ENCODE measurements around the gene XYLT1.

The XYLT1 gene

DNA sequence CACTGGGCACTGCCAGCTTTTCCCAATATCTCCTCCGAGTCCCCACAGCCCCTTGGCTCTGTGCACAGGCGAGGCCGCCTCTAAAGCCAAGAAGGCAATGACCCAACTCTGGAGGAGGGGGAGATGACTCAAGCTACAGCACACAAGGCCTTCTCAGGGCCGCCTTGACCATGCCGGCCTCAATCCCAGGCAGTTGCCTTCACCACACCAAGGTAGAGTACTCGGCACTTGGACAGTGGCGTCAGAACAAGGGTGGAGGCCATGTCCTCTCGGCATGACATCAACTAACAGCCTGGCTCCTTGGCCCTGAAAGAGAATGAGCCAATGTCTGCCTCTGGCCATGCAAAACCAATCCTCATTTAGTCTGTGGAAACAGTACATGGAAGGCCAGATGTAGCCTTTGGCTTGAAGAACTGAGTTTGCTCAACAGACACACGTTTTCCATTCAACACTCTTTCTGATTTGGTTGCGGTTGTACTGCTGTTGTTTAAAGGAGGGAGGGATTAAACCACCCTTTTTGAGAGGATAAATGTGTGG lies 139.6 kb downstream of the XYLT1 start:
- peaks cover 10% of the 10 kb centered on the region for H3K4me1 Mint-ChIP-seq
- no peak overlapping the region for H3K27ac Mint-ChIP-seq
- ATAC-seq = no peak
- no peak overlapping the region for H3K4me3 Mint-ChIP-seq
- peaks cover 12% of the 10 kb centered on the region for H3K36me3 Mint-ChIP-seq
- no peaks in the 10 kb centered on the region for H3K9me3 Mint-ChIP-seq
- no peaks in the 10 kb centered on the region for H3K27me3 Mint-ChIP-seq

DNA sequence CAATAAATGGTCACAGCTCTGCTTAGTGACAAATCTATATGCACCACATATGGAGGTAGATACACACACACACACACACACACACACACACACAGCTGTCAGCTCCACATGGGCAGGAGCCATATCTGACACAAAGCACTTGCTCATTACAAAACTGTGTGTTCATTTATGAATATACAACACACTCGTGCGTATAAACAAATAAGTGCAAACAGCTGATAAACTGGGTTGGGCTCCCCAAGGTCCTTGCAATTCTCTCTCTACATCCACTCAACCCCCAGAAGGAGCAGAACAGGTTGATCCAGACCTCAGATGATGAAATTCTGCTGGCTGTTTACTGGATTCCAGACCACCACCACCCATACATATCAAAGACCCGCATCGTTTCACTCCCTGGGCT lies 140.7 kb downstream of the XYLT1 start:
- Mint-ChIP-seq H3K27me3 (no peaks in the 10 kb centered on the region), H3K36me3 (peaks cover 6% of the 10 kb centered on the region), H3K4me1 (peaks cover 13% of the 10 kb centered on the region), H3K4me3 (no peak overlapping the region), H3K9me3 (no peaks in the 10 kb centered on the region), H3K27ac (no peak overlapping the region)
- ATAC-seq = no peak

DNA sequence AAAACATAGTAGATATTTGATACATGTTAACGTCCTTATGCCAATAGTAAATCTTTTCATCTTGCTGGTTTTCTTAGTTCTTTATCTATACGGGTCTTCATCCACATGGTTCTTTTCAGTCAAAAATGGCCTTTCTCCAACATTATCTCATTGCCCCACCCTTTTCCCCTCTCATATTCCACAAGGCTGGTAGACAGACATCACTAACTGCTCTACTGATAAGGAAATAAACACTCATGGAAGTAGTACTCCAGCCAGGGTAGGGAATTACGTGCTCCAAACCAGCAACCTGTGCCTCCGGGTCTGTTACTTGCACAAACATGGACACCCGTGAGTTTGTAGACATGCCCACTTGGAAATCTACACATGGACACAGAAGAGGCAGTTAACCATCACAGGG lies 141.4 kb downstream of the XYLT1 start:
- no peak for ATAC-seq
- Mint-ChIP-seq H3K4me3 (no peak overlapping the region), H3K9me3 (no peaks in the 10 kb centered on the region), H3K27ac (no peak overlapping the region), H3K36me3 (peaks cover 6% of the 10 kb centered on the region), H3K4me1 (peaks cover 13% of the 10 kb centered on the region), H3K27me3 (no peaks in the 10 kb centered on the region)

DNA sequence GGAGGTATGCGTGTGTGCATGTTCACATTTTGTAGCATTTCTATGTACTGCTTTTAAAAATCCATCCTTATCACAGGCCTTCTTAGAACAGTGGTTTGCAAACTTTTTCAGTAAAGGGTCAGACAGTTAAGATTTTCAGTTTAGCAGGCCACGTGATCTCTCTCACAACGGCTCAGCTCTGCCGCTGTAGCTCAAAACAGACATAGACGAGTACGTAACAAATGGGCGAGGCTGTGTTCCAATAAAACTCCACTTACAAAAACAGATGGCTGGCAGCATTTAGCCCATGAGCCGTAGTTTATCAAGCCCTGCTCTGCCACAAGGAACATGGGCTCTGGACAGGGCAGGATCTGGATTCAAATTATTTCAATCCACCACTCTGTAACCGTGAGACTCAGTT lies 141.8 kb downstream of the XYLT1 start:
- Mint-ChIP-seq H3K27me3 (no peaks in the 10 kb centered on the region), H3K27ac (no peak overlapping the region), H3K9me3 (no peaks in the 10 kb centered on the region), H3K4me3 (no peak overlapping the region), H3K36me3 (peaks cover 10% of the 10 kb centered on the region), H3K4me1 (peaks cover 17% of the 10 kb centered on the region)
- ATAC-seq = no peak

DNA sequence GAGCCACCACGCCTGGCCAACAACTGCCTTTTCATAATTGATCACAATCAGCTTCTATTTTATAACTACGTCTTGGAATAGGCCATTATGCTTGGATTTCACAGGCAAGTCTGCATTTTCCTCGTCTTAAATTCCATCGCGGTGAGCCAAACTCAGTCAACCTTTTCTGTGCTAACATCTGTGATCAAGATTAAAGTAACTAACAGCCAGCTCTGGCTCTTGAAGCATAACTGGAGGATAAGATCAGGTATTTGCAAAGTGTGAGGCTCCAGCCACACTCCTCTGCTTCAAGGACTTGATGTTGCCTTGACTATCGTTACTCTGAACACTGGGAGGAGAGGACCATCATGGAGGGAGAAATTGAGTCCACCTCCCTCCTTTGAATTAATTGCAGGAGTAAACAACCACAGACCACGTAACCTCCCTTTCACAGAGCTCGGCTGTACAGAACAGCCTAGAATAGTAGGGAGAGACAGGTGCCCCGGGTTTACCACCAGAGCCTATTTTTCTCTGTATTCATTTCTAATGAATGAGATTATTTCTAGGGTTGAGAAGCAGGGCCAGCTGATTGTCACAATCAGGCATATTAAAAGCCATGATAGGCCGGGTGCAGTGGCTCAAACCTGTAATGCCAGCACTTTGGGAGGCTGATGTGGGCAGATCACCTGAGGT lies 143.0 kb downstream of the XYLT1 start:
- no peaks in the 10 kb centered on the region for H3K27me3 Mint-ChIP-seq
- H3K4me1 Mint-ChIP-seq = peaks cover 21% of the 10 kb centered on the region
- no peaks in the 10 kb centered on the region for H3K9me3 Mint-ChIP-seq
- peaks cover 10% of the 10 kb centered on the region for H3K36me3 Mint-ChIP-seq
- ATAC-seq = no peak
- no peak overlapping the region for H3K27ac Mint-ChIP-seq
- no peak overlapping the region for H3K4me3 Mint-ChIP-seq

DNA sequence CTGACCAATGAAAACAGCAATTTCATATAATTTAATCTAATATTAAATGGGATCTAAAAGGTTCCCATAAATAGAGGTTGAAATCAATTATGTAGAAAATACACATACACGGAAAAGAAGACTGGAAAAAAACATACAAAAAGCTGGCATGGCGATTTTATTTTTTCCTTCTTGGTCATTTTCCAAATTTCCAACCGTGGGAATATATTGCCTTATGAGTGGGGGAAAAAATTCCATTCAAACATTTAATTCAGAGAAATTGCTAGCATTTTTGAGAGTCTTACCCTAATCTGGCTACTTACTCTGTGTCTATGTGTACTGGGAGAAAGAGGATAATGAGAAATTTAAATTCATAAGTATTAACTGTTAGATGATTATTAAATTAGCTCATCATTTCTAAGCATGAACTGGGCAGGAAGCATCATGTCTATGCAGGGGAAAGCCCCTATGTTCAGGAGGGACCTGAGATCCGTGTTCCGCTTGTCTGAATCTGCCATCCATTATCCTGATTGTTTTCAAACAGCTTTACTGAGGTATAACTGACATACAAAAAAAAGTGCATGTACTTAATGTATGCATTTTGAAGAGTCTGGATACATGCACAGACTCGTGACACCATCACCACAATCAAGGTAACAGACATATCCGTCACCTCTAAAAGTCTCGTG lies 145.2 kb downstream of the XYLT1 start:
- Mint-ChIP-seq H3K4me3 (no peak overlapping the region), H3K9me3 (no peaks in the 10 kb centered on the region), H3K27me3 (no peaks in the 10 kb centered on the region), H3K36me3 (peaks cover 6% of the 10 kb centered on the region), H3K4me1 (peaks cover 39% of the 10 kb centered on the region), H3K27ac (no peak overlapping the region)
- no peak for ATAC-seq

DNA sequence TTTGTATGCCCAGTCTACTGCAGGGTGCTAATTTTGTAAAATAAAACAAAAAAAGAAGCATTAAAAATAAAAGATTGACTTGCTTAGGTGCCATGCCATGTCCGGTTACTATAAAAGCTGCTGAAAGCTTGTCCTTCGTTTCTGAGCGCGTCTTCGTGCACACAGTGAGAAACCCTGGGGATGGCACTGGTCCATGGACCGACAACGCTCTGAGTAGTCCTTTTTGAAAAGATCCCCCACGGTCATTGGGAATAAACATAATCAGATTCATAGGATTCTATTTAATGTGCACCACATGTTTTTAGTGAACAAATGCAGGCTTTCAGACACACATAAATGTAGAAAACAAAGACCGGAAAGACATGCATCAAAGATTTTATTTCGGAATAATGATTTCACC lies 146.3 kb downstream of the XYLT1 start:
- Mint-ChIP-seq H3K36me3 (peaks cover 12% of the 10 kb centered on the region), H3K9me3 (no peaks in the 10 kb centered on the region), H3K4me1 (peaks cover 41% of the 10 kb centered on the region), H3K27me3 (no peaks in the 10 kb centered on the region), H3K4me3 (no peak overlapping the region), H3K27ac (peak overlapping the region; percentile 8)
- no peak for ATAC-seq

DNA sequence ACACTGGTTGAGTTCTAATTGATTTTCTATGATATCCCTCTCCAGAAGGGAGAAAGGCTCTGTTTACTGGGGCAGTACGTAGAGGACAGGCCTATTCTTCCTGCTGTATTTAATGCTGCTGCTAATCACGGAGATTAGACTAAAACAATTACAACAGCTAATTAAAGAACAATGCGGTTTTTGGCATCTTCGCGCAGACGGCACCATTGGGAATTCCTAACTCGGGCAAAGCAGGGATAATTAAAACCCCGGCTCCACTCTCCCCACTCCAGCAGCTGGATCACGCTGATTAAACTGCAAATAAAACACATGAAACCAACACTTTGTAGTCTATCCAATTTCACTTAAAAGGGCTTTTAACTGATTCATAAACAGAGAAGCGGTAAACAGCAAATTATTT lies 147.6 kb downstream of the XYLT1 start:
- no peaks in the 10 kb centered on the region for H3K9me3 Mint-ChIP-seq
- peaks cover 41% of the 10 kb centered on the region for H3K4me1 Mint-ChIP-seq
- H3K27ac Mint-ChIP-seq = no peak overlapping the region
- no peak for ATAC-seq
- H3K36me3 Mint-ChIP-seq = peaks cover 12% of the 10 kb centered on the region
- H3K27me3 Mint-ChIP-seq = no peaks in the 10 kb centered on the region
- no peak overlapping the region for H3K4me3 Mint-ChIP-seq

DNA sequence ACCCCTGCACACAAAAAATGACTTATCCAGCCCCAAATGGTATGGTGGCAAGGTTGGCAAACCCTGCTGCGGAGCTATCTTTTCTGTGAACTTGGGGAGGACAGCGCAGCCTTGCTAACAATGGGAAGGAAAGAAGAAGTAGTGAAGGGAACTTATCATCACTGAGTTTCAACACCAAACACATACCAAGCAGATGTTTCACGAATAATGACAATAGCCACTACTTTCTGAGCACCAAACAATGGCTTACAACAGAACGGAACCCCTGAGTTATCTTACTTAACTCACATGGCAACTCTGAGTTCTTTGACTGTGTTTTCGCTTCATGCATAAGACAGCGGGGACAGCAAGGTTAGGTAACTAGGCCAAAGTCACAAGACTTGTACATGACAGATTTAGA lies 148.9 kb downstream of the XYLT1 start:
- no peak for ATAC-seq
- Mint-ChIP-seq H3K27me3 (no peaks in the 10 kb centered on the region), H3K36me3 (peaks cover 20% of the 10 kb centered on the region), H3K27ac (no peak overlapping the region), H3K4me3 (no peak overlapping the region), H3K4me1 (peaks cover 53% of the 10 kb centered on the region), H3K9me3 (no peaks in the 10 kb centered on the region)

DNA sequence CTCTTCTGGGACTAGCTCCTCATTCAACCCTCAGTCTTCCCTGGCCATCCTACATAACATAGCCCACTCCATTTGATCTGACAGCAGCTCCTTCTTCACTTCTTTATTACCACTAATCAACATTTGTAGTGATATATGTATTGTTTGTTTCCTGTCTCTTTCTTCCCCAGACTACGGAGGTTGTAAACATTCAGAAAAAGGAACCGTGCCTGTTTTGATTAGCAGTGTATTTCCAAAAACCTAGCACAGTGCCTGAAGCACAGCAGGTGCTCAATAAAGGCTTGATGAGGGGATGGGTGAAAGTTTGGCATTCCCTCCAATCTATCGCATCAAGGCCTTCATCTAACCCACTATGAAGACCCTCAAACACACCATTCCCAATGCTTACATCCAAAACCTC lies 150.8 kb downstream of the XYLT1 start:
- Mint-ChIP-seq H3K27ac (peak overlapping the region; percentile 26), H3K4me3 (no peak overlapping the region), H3K27me3 (no peaks in the 10 kb centered on the region), H3K4me1 (peaks cover 51% of the 10 kb centered on the region), H3K36me3 (peaks cover 24% of the 10 kb centered on the region), H3K9me3 (no peaks in the 10 kb centered on the region)
- ATAC-seq = no peak

DNA sequence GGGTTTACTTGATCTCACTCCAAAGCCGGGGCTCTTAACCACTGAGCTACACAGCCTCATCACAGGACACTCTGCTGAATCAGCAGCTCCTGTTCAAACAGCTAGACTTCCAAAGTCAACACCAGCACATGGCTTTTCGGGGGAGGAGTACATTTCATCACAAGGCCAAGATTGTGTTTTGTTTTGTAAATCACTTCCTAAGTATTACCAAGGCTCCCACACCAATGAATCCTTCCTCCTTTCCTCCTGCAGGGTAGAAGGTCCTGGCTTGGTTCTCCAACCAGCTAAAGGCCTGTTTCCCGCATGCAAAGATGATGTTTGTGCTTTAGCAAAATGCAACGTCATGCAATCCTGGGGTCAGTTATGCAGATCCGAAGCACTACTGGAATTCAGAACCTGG lies 152.5 kb downstream of the XYLT1 start:
- no peak overlapping the region for H3K27ac Mint-ChIP-seq

DNA sequence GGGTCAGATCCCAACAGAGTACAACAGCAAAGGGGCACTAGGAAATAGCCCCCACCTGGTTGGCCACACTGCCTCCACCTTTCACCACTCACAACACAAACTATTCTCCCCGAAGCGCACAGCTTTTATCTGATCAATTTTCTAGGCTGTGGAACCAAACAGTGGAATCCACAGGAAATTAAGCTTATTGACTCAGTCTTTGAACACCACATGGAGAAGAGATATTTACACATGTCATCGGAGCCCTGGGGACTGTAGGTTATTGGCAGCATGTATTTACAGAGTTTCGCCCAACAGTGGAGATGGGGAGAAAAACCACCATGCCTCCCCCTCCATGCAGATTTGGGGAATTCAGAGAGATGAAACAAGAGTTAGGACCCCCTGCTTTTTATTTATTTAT lies 154.8 kb downstream of the XYLT1 start:
- no peaks in the 10 kb centered on the region for H3K27me3 Mint-ChIP-seq
- H3K27ac Mint-ChIP-seq = no peak overlapping the region
- peaks cover 35% of the 10 kb centered on the region for H3K4me1 Mint-ChIP-seq
- ATAC-seq = no peak
- H3K4me3 Mint-ChIP-seq = no peak overlapping the region
- H3K36me3 Mint-ChIP-seq = peaks cover 38% of the 10 kb centered on the region
- H3K9me3 Mint-ChIP-seq = peaks cover 7% of the 10 kb centered on the region

More for the DNA sequence above, 152.5 kb downstream of the XYLT1 start:
- Mint-ChIP-seq H3K4me3 (no peak overlapping the region), H3K4me1 (peaks cover 45% of the 10 kb centered on the region), H3K27me3 (no peaks in the 10 kb centered on the region), H3K9me3 (peaks cover 3% of the 10 kb centered on the region), H3K36me3 (peaks cover 25% of the 10 kb centered on the region)
- ATAC-seq = no peak

DNA sequence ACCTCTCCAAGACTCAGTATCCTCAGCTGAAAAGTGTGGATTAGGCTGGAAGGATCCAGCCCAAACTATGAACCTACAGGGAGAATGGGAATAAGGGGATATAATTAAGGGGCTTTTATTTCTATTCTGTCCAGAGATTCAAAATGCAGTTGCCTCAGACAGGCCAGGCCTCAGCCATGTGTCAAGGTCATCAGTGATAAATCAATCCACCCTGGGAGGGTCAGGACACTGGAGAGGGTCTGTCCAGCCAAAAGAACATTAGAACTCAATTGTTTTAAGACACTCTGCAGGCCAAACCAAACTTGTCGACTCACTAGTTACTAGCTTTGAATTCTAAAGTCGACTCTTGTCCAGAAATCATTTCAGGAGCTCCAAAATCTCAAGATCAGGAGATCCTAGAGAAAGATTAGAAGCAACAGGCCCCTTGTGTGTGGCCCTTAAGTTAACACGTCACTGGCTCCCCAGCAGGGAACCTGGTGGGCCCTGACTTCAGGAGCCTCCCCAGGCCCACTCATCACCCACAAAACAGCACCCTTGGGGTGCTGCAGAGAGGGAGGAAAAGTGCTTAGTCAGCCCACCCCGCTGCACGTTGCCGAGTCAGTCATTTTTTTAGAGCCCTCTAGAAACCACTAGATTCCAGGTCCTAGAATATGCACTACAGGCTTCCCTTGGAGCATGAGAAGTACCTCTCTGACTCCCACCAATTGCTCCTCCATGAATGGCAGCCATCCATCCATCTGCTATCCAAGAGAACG lies 156.8 kb downstream of the XYLT1 start:
- ATAC-seq = no peak
- Mint-ChIP-seq H3K4me1 (peaks cover 39% of the 10 kb centered on the region), H3K27ac (peak overlapping the region; percentile 0), H3K27me3 (no peaks in the 10 kb centered on the region), H3K9me3 (peaks cover 11% of the 10 kb centered on the region), H3K4me3 (no peak overlapping the region), H3K36me3 (peaks cover 42% of the 10 kb centered on the region)

DNA sequence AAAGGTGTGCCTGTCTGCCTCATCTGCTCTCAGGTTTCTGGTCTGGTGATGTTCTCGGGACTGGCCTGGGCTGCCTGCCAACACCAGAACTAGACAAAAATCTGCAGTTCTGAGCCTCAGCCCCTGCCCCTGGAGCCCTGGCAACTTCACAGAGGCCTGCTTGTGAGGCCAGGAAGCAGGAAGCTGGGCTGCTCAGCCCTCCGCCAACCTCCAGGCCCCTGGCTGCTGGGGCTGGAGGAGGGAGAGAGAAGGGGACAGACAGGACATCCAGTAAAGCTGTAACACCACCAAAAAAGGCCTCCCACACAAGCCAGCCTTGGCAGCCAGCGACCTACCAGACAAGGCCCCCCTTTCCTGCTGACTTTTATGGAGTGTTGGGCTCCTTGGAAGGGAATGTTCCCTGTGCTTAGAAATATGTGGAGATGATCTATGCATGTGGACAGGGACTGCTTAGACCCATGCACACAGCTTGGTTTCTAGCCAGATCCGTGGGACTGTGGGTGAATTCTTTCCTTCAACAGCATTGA lies 157.6 kb downstream of the XYLT1 start:
- Mint-ChIP-seq H3K27me3 (no peaks in the 10 kb centered on the region), H3K36me3 (peaks cover 42% of the 10 kb centered on the region), H3K4me3 (no peak overlapping the region), H3K4me1 (peaks cover 41% of the 10 kb centered on the region), H3K9me3 (peaks cover 11% of the 10 kb centered on the region), H3K27ac (peak overlapping the region; percentile 0)
- no peak for ATAC-seq

DNA sequence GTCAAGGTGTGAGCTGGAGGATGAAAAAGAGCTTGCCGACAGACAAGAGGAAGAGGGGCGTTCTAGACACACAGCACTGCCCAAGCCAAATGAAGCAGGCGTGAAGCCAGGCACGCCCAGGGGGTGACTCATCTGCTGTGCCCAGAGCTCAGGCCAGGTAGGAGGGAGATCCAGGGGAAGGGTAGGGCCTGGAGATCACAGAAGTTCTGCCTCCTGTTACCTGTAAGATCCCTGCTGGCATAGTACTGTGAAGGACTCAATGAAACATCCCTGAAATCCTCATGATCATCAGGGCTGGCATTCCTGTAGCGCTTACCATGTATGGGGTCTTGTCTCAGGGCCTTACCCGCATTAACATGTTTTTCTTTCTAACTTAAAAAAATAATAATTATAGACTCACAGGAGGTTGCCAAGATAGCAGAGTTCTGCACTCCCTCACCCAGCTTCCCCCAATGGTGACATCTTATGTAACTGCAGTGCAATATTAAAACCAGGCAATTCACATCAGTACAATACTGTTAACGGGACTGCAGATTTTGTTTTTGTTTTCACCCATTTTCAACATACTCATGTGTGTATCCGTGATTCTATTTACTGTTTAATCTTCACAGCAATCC lies 158.6 kb downstream of the XYLT1 start:
- Mint-ChIP-seq H3K4me3 (no peak overlapping the region), H3K27me3 (no peaks in the 10 kb centered on the region), H3K36me3 (peaks cover 35% of the 10 kb centered on the region), H3K27ac (peak overlapping the region; percentile 78), H3K4me1 (peaks cover 33% of the 10 kb centered on the region), H3K9me3 (peaks cover 11% of the 10 kb centered on the region)
- ATAC-seq = no peak

All from stimulated activated memory B cell treated with anti-CD40 and anti-IgM and Interleukin-4, amounts not matched to agents 10 μg/mL and 1 μg/mL and 100 μg/mL, for 72 hours (primary cell).